ENCODE measurements around the gene HADHA. TPM values are rescaled to one million over a fixed set of nuclear protein-coding genes. Genes with fewer than 3 reads are reported as not detected.

Gene HADHA
- total and polyA plus RNA-seq, 8 donors: 53.2 to 144 (median 90.1) TPM

GRCh38 chr2:26172871-26173775 lies 71.3 kb downstream of the HADHA start, which contains the start of gene GAREM2:
GAREM2 (plus strand) TSS chr2:26173088; CDS start chr2:26173221, 133 bp downstream.
- H3K9me3 ChIP-seq: no peaks in the 10 kb centered on the region
- H3K4me3 ChIP-seq: peak within 1 kb of the TSS; percentile 47 to 57 (median 52)
- WGBS, 5 donors: 0 to 2% (median 2%) methylated on average over 19 to 100 of the region's 102 CpGs
- H3K27ac ChIP-seq: no peak within 1 kb of the TSS
- DNase-seq: peak in 1 of 2 donors; percentile 55
- H3K4me1 ChIP-seq: peaks cover 14 to 21% (median 16%) of the 10 kb centered on the region in 4 donors
- peaks cover 10 to 62% (median 35%) of the 10 kb centered on the region in 3 donors for H3K27me3 ChIP-seq
- H3K36me3 ChIP-seq: no peaks in the 10 kb centered on the region
- intact Hi-C loops (cut with DNase I; ENCODE audit: low total_unique reads): no loop called here
- TF ChIP-seq POLR2AphosphoS5 (IDR thresholded peaks at IDR 0.05): no peak
- TF ChIP-seq POLR2A (IDR thresholded peaks at IDR 0.05): no peak
- TF ChIP-seq CTCF (IDR thresholded peaks at IDR 0.05): no peak
- TF ChIP-seq EP300 (IDR thresholded peaks at IDR 0.05): no peak

- 20 to 43% (median 29%) methylated on average over 21 to 56 of the region's 56 CpGs for WGBS, 5 donors
- TF ChIP-seq POLR2A (IDR thresholded peaks at IDR 0.05) (no peak), CTCF (IDR thresholded peaks at IDR 0.05) (no peak), EP300 (IDR thresholded peaks at IDR 0.05) (no peak), POLR2AphosphoS5 (IDR thresholded peaks at IDR 0.05) (no peak)
- DNase-seq: peak in 1 of 2 donors; percentile 70
- Histone ChIP-seq H3K4me3 (peak overlapping the region; percentile 47 to 57 (median 52)), H3K4me1 (peaks cover 14 to 21% (median 16%) of the 10 kb centered on the region in 4 donors), H3K36me3 (no peaks in the 10 kb centered on the region), H3K9me3 (no peaks in the 10 kb centered on the region), H3K27ac (no peak overlapping the region), H3K27me3 (peaks cover 10 to 62% (median 35%) of the 10 kb centered on the region in 3 donors)
- intact Hi-C loops (cut with DNase I; ENCODE audit: low total_unique reads): no loop called here
These were observed 72.1 kb downstream of the HADHA start for GRCh38 chr2:26172189-26172870.

- peak in 1 of 2 donors; percentile 38 for DNase-seq
- Histone ChIP-seq H3K9me3 (no peaks in the 10 kb centered on the region), H3K27ac (no peak overlapping the region), H3K27me3 (peaks cover 10 to 48% (median 34%) of the 10 kb centered on the region in 3 donors), H3K4me1 (peaks cover 14 to 21% (median 16%) of the 10 kb centered on the region in 4 donors), H3K36me3 (no peaks in the 10 kb centered on the region), H3K4me3 (no peak overlapping the region)
- WGBS, 5 donors: 73 to 90% (median 81%) methylated on average over 9 of the region's 9 CpGs
- TF ChIP-seq POLR2A (IDR thresholded peaks at IDR 0.05) (no peak), CTCF (IDR thresholded peaks at IDR 0.05) (no peak), POLR2AphosphoS5 (IDR thresholded peaks at IDR 0.05) (no peak), EP300 (IDR thresholded peaks at IDR 0.05) (no peak)
- intact Hi-C loops (cut with DNase I; ENCODE audit: low total_unique reads): no loop called here
These were observed 73.6 kb downstream of the HADHA start for GRCh38 chr2:26170795-26171194.

- no peaks in the 10 kb centered on the region for H3K9me3 ChIP-seq
- no peak for TF ChIP-seq POLR2A (IDR thresholded peaks at IDR 0.05)
- no peak for TF ChIP-seq CTCF (IDR thresholded peaks at IDR 0.05)
- no peak for TF ChIP-seq EP300 (IDR thresholded peaks at IDR 0.05)
- TF ChIP-seq POLR2AphosphoS5 (IDR thresholded peaks at IDR 0.05): no peak
- 78 to 83% (median 82%) methylated on average over 14 of the region's 14 CpGs for WGBS, 5 donors
- peaks cover 14 to 21% (median 16%) of the 10 kb centered on the region in 4 donors for H3K4me1 ChIP-seq
- no peak for DNase-seq
- no peak overlapping the region for H3K4me3 ChIP-seq
- H3K27me3 ChIP-seq: peaks cover 10 to 39% (median 25%) of the 10 kb centered on the region in 3 donors
- intact Hi-C loops (cut with DNase I; ENCODE audit: low total_unique reads): no loop called here
- no peaks in the 10 kb centered on the region for H3K36me3 ChIP-seq
- H3K27ac ChIP-seq: no peak overlapping the region
These were observed 74.6 kb downstream of the HADHA start for GRCh38 chr2:26169681-26170414.

Measured in stomach (tissue), 9 donors.